Mesenchymal stem cell (in vitro differentiated cells and primary cell): Measurements from ENCODE around the gene COL24A1.

Experiments used
- DNase-seq: peaks from one replicate; pipeline ENCODE4 v3.0.0-alpha.2; 2013
- H2AFZ ChIP-seq: one replicate; pipeline ENCODE4 v1.6.1; 2013; ENCODE audit warnings: low read depth, mild to moderate bottlenecking, control low read depth, inconsistent platforms, low read length, moderate library complexity
- H2AK5ac ChIP-seq: 2 replicates; pipeline ENCODE4 v1.6.1; 2013; ENCODE audit warnings: low read length, moderate library complexity, mild to moderate bottlenecking, inconsistent platforms; ENCODE audit not compliant: severe bottlenecking
- H2BK120ac ChIP-seq: one replicate; pipeline ENCODE4 v1.6.1; 2013; ENCODE audit warnings: low read depth, mild to moderate bottlenecking, inconsistent platforms, low read length, moderate library complexity
- H2BK12ac ChIP-seq, 2 experiments: one replicate each; pipeline ENCODE4 v1.6.1; 2013; ENCODE audit warnings: inconsistent platforms in 2 of 2, low read length in 2 of 2, mild to moderate bottlenecking in 2 of 2, moderate library complexity in 2 of 2, control low read depth in 1 of 2
- H2BK15ac ChIP-seq: one replicate; pipeline ENCODE4 v1.6.1; 2013; ENCODE audit warnings: mild to moderate bottlenecking, low read depth, inconsistent platforms; ENCODE audit not compliant: poor library complexity, severe bottlenecking
- H2BK5ac ChIP-seq: 2 replicates; pipeline ENCODE4 v1.6.1; 2013; ENCODE audit warnings: low read depth, mild to moderate bottlenecking, low read length, control low read depth, inconsistent platforms; ENCODE audit not compliant: poor library complexity, severe bottlenecking
- H3K14ac ChIP-seq, 2 experiments: one replicate each; pipeline ENCODE4 v1.6.1; 2013; ENCODE audit warnings: inconsistent platforms in 2 of 2, low read length in 2 of 2, control low read depth in 1 of 2, mild to moderate bottlenecking in 1 of 2, moderate library complexity in 1 of 2
- H3K18ac ChIP-seq, 2 experiments: one replicate each; pipeline ENCODE4 v1.6.1; 2013; ENCODE audit warnings: inconsistent platforms in 2 of 2, low read length in 2 of 2, control low read depth in 1 of 2, low read depth in 1 of 2, mild to moderate bottlenecking in 1 of 2
- H3K23ac ChIP-seq, 2 experiments: one replicate each; pipeline ENCODE4 v1.6.1; 2013; ENCODE audit warnings: inconsistent platforms in 2 of 2, low read length in 2 of 2, mild to moderate bottlenecking in 2 of 2, moderate library complexity in 2 of 2, control low read depth in 1 of 2
- H3K27ac ChIP-seq: 2 replicates; pipeline ENCODE4 v1.5.1; 2013; ENCODE audit warnings: mild to moderate bottlenecking, moderate library complexity, low read length, control low read depth, inconsistent platforms; ENCODE audit not compliant: poor library complexity, severe bottlenecking
- H3K27me3 ChIP-seq, 2 experiments: 2 replicates each; pipeline versions ENCODE4 v1.6.1 to v1.7.0; 2013; ENCODE audit warnings: low read length in 2 of 2, mild to moderate bottlenecking in 2 of 2, moderate library complexity in 2 of 2, control low read depth in 1 of 2, inconsistent platforms in 1 of 2; ENCODE audit not compliant: control insufficient read depth in 1 of 2, insufficient read depth in 1 of 2
- H3K36me3 ChIP-seq, 2 experiments: 2 replicates each; pipeline versions ENCODE4 v1.6.1 to v1.7.0; 2013; ENCODE audit warnings: low read length in 2 of 2, control low read depth in 1 of 2, inconsistent platforms in 1 of 2, low read depth in 1 of 2, mild to moderate bottlenecking in 1 of 2; ENCODE audit not compliant: insufficient read depth in 2 of 2, control insufficient read depth in 1 of 2
- H3K4ac ChIP-seq, 2 experiments: one replicate each; pipeline ENCODE4 v1.6.1; 2013; ENCODE audit warnings: inconsistent platforms in 2 of 2, low read length in 2 of 2, mild to moderate bottlenecking in 2 of 2, moderate library complexity in 2 of 2, control low read depth in 1 of 2, low read depth in 1 of 2
- H3K4me1 ChIP-seq: 2 replicates; pipeline ENCODE4 v1.6.1; 2013; ENCODE audit warnings: low read depth, low read length, control low read depth; ENCODE audit not compliant: control insufficient read depth, insufficient read depth
- H3K4me2 ChIP-seq: 2 replicates; pipeline ENCODE4 v1.6.1; 2013; ENCODE audit warnings: low read length, mild to moderate bottlenecking, inconsistent platforms; ENCODE audit not compliant: poor library complexity, severe bottlenecking
- H3K4me3 ChIP-seq, 2 experiments: 2 replicates each; pipeline versions ENCODE4 v1.5.1 to v1.7.0; 2013; ENCODE audit warnings: low read length in 2 of 2, mild to moderate bottlenecking in 2 of 2, control low read depth in 1 of 2, low read depth in 1 of 2; ENCODE audit not compliant: insufficient read depth in 1 of 2
- H3K79me1 ChIP-seq: replicated peaks from 2 replicates; pipeline ENCODE4 v1.6.1; 2013; ENCODE audit warnings: mild to moderate bottlenecking, control low read depth, low read length, inconsistent platforms; ENCODE audit not compliant: poor library complexity, severe bottlenecking
- H3K9ac ChIP-seq: 2 replicates; pipeline ENCODE4 v1.7.0; 2013; ENCODE audit warnings: mild to moderate bottlenecking, low read length, moderate library complexity
- H3K9me3 ChIP-seq: 2 replicates; pipeline ENCODE4 v1.7.0; 2013; ENCODE audit warnings: mild to moderate bottlenecking, low read length; ENCODE audit not compliant: control insufficient read depth
- H4K8ac ChIP-seq: one replicate; pipeline ENCODE4 v1.6.1; 2013; ENCODE audit warnings: inconsistent platforms, mild to moderate bottlenecking, low read length, moderate library complexity
- H4K91ac ChIP-seq: one replicate; pipeline ENCODE4 v1.6.1; 2013; ENCODE audit warnings: mild to moderate bottlenecking, low read length, inconsistent platforms
- WGBS: methylation state at CpG from one replicate; pipeline ENCODE4 v1.1.7; 2013; ENCODE audit warnings: mixed read lengths; 5-methylcytosine and 5-hydroxymethylcytosine counted together

COL24A1 gene

DNA sequence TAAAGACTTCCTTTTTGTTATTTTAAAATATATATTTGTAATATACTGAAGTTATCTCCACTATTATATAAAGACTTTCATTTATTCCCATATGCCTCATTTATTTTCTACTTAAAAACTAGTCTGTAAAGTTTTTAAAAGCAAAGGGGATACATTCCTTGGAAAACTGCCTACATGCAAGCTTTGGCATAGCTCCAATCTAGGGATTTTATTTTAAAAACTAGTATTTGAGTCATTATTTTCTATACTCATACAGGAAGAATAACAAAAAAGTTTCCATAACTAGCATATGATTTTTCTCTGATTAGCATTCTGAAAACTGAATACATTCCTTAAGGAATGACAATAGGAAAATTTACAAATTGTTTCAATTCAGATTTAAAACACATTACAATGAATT is 88.9 kb downstream of the COL24A1 start:
- H3K4me3 ChIP-seq = no peak overlapping the region
- no peaks in the 10 kb centered on the region for H3K79me1 ChIP-seq
- no peak overlapping the region for H3K18ac ChIP-seq
- no peak for DNase-seq
- no peak overlapping the region for H3K23ac ChIP-seq
- no peak overlapping the region for H4K8ac ChIP-seq
- H2AFZ ChIP-seq = no peak overlapping the region
- no peak overlapping the region for H2BK5ac ChIP-seq
- no peak overlapping the region for H3K4ac ChIP-seq
- H3K36me3 ChIP-seq = no peaks in the 10 kb centered on the region
- H2AK5ac ChIP-seq = no peak overlapping the region
- H3K4me2 ChIP-seq = no peak overlapping the region
- H2BK15ac ChIP-seq = no peak overlapping the region
- no peak overlapping the region for H4K91ac ChIP-seq
- H3K9me3 ChIP-seq = no peaks in the 10 kb centered on the region
- H2BK120ac ChIP-seq = no peak overlapping the region
- no peaks in the 10 kb centered on the region for H3K4me1 ChIP-seq
- no peak overlapping the region for H3K27ac ChIP-seq
- no peak overlapping the region for H3K9ac ChIP-seq
- no peaks in the 10 kb centered on the region for H3K27me3 ChIP-seq
- no peak overlapping the region for H3K14ac ChIP-seq
- no peak overlapping the region for H2BK12ac ChIP-seq

GRCh38 chr1:86064899-86065298 is 91.7 kb downstream of the COL24A1 start:
- H3K18ac ChIP-seq = no peak overlapping the region
- 0% methylated on average over 1 of the region's 1 CpG for WGBS
- H3K14ac ChIP-seq = no peak overlapping the region
- no peak overlapping the region for H3K4me3 ChIP-seq
- no peak overlapping the region for H3K4me2 ChIP-seq
- H2AK5ac ChIP-seq = no peak overlapping the region
- H2BK15ac ChIP-seq = no peak overlapping the region
- no peak overlapping the region for H2BK120ac ChIP-seq
- H2BK5ac ChIP-seq = no peak overlapping the region
- H3K27me3 ChIP-seq = no peaks in the 10 kb centered on the region
- no peak overlapping the region for H3K9ac ChIP-seq
- H3K23ac ChIP-seq = no peak overlapping the region
- H4K91ac ChIP-seq = no peak overlapping the region
- no peaks in the 10 kb centered on the region for H3K36me3 ChIP-seq
- H2BK12ac ChIP-seq = no peak overlapping the region
- no peaks in the 10 kb centered on the region for H3K4me1 ChIP-seq
- no peak overlapping the region for H3K27ac ChIP-seq
- no peaks in the 10 kb centered on the region for H3K79me1 ChIP-seq
- no peak overlapping the region for H3K4ac ChIP-seq
- H4K8ac ChIP-seq = no peak overlapping the region
- H3K9me3 ChIP-seq = no peaks in the 10 kb centered on the region
- DNase-seq = no peak
- H2AFZ ChIP-seq = no peak overlapping the region

GRCh38 chr1:86063721-86064120 is 92.9 kb downstream of the COL24A1 start:
- no peak overlapping the region for H4K8ac ChIP-seq
- H3K27me3 ChIP-seq = no peaks in the 10 kb centered on the region
- no peak overlapping the region for H2AK5ac ChIP-seq
- no peak overlapping the region for H2BK12ac ChIP-seq
- H2BK15ac ChIP-seq = no peak overlapping the region
- H3K4me2 ChIP-seq = no peak overlapping the region
- H3K4me3 ChIP-seq = no peak overlapping the region
- no peak overlapping the region for H3K23ac ChIP-seq
- DNase-seq = no peak
- H2AFZ ChIP-seq = no peak overlapping the region
- no peaks in the 10 kb centered on the region for H3K36me3 ChIP-seq
- H3K9me3 ChIP-seq = no peaks in the 10 kb centered on the region
- WGBS = no CpG with 5 or more reads among the region's 1 CpG
- no peak overlapping the region for H4K91ac ChIP-seq
- no peak overlapping the region for H3K14ac ChIP-seq
- H2BK120ac ChIP-seq = no peak overlapping the region
- H3K18ac ChIP-seq = no peak overlapping the region
- H3K4ac ChIP-seq = no peak overlapping the region
- H2BK5ac ChIP-seq = no peak overlapping the region
- H3K4me1 ChIP-seq = no peaks in the 10 kb centered on the region
- no peak overlapping the region for H3K27ac ChIP-seq
- no peak overlapping the region for H3K9ac ChIP-seq
- H3K79me1 ChIP-seq = no peaks in the 10 kb centered on the region

DNA sequence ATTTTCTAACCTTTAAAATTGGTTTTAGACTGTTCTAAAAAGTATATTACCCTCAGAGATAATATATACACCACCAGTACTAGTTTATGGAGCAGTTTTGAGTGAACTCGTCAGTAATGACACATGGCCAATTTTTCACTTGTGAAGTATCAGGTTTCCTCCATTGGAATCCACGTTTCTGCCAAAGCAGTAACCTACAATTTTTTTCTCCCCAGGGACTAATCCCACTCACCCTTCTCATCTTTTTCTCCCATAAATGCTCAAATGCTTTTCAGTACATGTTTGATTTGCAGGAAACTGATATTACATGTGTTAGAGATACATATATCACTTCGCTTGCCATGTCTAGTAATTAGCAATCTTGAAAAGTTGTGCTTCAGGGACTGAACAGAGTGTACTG is 94.1 kb downstream of the COL24A1 start:
- Histone ChIP-seq H2BK12ac (no peak overlapping the region), H2AK5ac (no peak overlapping the region), H3K4me3 (no peak overlapping the region), H3K79me1 (no peaks in the 10 kb centered on the region), H3K14ac (no peak overlapping the region), H3K18ac (no peak overlapping the region), H3K4me1 (no peaks in the 10 kb centered on the region), H3K36me3 (no peaks in the 10 kb centered on the region), H2BK15ac (no peak overlapping the region), H3K9ac (no peak overlapping the region), H2BK5ac (no peak overlapping the region), H3K27ac (no peak overlapping the region), H3K9me3 (no peaks in the 10 kb centered on the region), H2BK120ac (no peak overlapping the region), H4K91ac (no peak overlapping the region), H3K23ac (no peak overlapping the region), H4K8ac (no peak overlapping the region), H3K27me3 (no peaks in the 10 kb centered on the region), H3K4me2 (no peak overlapping the region), H3K4ac (no peak overlapping the region), H2AFZ (no peak overlapping the region)
- WGBS = 58% methylated on average over 3 of the region's 3 CpGs
- DNase-seq = no peak
